Measurements from ENCODE around the gene ATG7.

ATG7 gene

GRCh38 chr3:11554666-11555065, 282.5 kb downstream of the ATG7 start:
- DNase-seq (ENCODE audit: low read depth in 2 of 2), result no peak

GRCh38 chr3:11555211-11555782, 283.1 kb downstream of the ATG7 start:
- DNase-seq (ENCODE audit: low read depth in 2 of 2), result no peak

DNA sequence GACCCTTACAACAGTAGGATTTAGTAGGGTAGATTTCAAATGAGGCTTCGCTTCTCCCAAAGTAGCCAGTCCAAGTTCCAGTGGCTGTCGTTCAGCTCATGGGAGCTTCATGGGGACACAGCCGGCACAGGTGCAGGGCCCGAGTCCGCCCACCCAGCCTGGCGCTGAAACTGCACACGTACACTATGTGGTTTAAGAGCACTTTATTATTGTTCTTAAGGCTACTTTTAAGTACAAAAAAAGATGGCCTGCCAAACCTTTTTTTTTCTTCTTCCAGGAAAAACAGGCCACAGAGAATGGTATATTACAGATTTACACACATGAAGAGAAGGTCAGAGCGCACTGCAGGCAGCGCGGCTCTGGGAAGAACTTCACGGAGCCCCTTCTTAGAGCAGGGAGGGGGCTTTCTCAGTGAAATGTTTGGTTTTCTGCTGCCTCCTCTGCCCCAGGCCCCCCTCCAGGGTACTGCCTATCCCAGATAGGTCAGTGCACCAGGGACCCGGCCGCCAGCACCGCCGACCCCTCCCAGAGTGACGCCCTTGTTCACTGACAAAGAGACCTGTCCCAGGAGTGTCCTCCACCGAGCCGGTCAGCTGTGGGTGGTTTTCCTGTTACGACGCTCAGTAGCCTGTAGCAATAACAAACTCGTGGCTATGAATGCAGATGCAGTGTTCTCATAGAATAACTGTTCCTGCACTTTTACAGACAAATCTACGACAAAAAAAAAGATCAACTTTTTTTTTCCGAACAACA, 283.9 kb downstream of the ATG7 start:
- DNase-seq (ENCODE audit: low read depth in 2 of 2), result no peak

DNA sequence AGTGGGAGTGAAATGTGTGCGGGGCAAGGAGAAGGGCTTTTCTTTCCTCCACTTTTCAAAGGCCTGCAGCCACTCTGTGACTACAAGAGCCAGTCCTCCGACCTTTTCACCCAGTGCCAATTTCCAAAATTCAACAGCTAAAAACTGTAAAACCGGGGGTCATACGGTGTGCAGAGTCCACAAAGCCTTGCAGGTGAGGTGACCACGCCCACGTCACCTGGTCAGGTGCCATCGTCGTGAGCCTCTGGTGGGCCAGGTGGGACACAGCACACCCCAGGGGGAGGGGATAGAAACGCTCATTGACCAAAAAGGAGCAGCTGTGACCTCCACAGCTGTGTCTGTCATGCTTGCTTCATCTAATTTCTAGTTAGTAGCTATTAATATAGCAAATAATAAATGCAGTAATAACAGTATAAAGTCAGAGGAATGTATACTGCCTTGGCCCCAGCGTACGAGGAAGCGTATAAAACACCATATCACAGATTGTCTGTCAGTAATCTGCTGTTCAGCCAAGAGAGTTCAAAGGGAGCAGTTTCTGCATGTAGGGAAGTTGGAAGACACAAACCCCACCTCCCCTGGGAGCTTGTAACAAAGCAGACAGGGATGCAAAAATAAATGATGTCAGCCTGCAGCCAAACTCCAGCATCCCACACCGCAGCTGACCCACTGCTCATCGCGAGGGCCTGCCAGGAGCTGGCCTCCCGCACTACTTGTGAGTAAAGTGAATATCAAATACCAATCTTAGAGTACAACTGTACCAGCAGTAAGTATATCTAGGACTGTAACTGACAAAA, 284.9 kb downstream of the ATG7 start:
- no peak for DNase-seq (ENCODE audit: low read depth in 2 of 2)

DNA sequence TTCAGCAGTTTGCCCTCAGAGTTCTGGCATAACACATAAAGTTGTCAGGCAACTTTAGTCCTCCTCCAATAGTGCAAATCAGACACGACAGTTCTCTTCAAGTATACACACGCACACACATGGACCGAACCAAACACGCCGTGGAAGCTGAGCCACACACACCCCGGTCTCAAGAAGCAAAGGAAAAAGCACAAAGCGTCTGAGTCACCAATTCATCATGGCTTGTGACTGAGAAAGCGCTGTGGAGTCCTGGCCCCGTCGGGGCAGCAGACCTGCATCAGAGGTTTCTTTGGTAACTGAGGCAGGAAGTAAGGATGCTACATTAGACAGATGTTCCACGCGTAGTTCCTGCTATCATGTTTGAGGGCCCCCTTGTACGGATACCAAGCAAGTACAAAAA, 285.8 kb downstream of the ATG7 start:
- peak in 1 of 2 donors; percentile 4 for DNase-seq (ENCODE audit: low read depth in 2 of 2)

GRCh38 chr3:11558411-11558903, 286.3 kb downstream of the ATG7 start:
- DNase-seq (ENCODE audit: low read depth in 2 of 2), result no peak

- no peak for DNase-seq (ENCODE audit: low read depth in 2 of 2)
Measured at GRCh38 chr3:11558918-11559815, 287.0 kb downstream of the ATG7 start.

DNA sequence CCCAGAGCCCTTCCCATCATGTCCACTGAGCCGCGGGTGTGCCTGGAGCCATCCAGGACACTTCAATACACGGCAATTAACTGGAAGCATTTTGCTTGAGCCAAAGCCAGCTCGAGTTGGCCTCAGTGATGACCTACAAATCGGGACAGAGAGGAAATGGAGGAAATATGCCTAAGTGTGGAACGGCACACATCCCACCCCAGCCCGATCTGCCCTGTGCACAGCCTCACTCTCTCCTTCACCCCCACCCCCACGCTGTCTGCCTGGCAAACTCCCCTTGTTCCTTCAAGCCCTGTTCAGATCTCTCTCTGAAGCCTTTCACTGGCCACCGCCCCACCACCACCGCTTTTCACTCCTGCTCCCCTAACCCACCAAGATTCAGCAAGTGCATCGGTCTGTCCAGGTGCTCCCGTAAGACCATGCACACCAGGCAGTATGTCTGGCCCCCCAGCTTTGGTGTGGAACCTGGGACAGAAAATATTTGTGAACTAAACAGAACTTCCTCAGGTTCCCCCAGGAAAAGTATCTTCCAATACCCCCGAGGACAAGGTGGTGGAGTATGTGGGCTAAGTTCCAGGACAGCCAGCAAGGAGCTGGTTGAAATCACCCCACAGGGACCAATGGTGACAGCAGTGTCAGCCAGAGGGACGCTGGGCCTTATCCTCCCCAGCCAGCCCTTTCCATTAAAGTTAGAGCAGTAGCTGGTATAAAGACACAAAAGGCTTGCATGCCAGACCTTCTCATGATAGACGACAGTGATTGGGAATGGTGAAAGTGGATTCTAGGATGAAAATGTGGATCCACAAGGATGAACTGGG, 287.8 kb downstream of the ATG7 start:
- DNase-seq (ENCODE audit: low read depth in 2 of 2), result no peak

GRCh38 chr3:11560746-11561145, 288.5 kb downstream of the ATG7 start:
- no peak for DNase-seq (ENCODE audit: low read depth in 2 of 2)

GRCh38 chr3:11562277-11562881, 290.2 kb downstream of the ATG7 start:
- DNase-seq (ENCODE audit: low read depth in 2 of 2), result no peak

- no peak for DNase-seq (ENCODE audit: low read depth in 2 of 2)
Measured at GRCh38 chr3:11563159-11563864, 291.1 kb downstream of the ATG7 start.

- no peak for DNase-seq (ENCODE audit: low read depth in 2 of 2)
Measured at GRCh38 chr3:11563865-11564185, 291.6 kb downstream of the ATG7 start.

DNA sequence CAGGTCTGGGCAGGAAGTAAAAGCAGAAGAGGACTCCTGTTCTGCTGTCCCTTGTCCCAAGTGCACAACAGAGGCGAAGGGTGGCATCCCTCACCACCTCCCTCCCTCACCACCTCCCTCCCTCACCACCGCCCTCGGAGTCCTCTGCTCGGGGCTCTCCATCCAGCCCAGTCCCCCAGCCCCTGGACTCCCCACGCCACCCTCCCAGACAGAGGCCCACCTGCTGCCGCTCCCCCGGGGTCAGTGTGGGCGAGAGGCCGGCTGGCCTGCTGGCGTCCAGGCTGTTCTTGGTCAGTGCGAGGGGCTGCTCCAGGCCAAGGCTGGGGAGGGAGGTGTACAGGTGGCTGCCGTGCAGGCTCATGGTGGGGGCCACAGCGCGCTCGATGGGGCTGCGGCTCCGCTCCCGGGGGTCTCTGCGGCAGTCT, 292.4 kb downstream of the ATG7 start:
- DNase-seq (ENCODE audit: low read depth in 2 of 2), result no peak

DNA sequence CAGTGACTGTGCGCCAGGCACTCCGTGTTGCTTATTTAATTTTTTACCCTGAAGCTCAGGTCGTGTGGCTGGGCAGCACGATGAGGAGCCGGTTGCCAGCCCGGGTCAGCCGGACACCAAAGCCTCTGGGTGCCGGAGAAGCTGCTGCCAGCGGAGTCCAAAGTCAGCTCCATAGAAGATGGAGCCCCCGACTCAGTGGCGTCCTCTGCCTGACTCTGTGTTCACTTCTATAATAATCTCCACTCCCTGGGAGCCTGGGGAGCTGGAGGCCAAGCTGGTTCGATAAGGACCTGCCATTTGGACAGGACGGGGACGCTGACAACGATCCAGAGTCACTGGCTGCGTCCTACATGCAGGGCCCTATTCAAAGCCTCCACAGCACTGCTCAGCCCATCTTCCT, 292.9 kb downstream of the ATG7 start:
- no peak for DNase-seq (ENCODE audit: low read depth in 2 of 2)

- DNase-seq (ENCODE audit: low read depth in 2 of 2), result no peak
Measured at GRCh38 chr3:11565492-11565891, 293.3 kb downstream of the ATG7 start.

GRCh38 chr3:11565932-11566331, 293.7 kb downstream of the ATG7 start:
- DNase-seq (ENCODE audit: low read depth in 2 of 2), result no peak

DNA sequence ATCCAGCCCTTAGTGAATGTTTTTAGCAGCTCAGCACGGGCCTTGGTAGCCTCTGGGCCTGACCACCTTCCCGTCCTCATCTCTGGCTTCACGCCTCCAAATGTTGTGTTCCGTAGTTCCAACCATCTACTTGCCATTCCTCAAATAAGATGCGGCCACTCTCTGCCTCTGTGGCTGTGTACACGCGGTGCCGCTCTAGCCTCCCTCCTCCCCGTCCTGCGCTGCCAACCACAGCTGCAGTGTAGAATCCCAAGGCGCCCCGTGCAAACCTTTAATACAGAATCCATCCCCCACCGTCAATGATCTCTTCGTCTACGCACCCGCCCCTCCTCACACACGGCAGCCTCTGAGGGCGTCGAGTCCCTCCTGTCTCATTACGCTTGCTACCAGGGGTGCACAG, 294.3 kb downstream of the ATG7 start:
- no peak for DNase-seq (ENCODE audit: low read depth in 2 of 2)

DNA sequence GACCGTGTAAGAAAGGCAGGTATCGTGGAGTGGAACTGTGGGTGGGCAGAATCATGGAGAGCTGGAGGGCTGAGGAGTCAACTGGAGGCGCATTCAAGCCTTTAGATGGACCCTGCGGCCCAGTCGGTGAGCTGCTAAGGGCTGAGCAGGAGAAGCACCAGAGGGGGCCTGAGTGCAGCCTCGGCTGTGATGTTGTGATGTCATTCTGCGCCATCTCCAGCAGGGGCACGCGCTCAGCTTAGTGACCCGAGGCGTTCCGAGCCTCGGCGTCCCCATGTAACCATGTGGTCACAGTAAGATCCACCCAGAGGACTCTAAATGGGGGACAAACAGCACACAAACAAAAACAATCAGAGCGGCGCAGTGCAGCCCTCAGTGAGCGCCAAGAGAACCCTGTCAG, 294.7 kb downstream of the ATG7 start:
- no peak for DNase-seq (ENCODE audit: low read depth in 2 of 2)

DNA sequence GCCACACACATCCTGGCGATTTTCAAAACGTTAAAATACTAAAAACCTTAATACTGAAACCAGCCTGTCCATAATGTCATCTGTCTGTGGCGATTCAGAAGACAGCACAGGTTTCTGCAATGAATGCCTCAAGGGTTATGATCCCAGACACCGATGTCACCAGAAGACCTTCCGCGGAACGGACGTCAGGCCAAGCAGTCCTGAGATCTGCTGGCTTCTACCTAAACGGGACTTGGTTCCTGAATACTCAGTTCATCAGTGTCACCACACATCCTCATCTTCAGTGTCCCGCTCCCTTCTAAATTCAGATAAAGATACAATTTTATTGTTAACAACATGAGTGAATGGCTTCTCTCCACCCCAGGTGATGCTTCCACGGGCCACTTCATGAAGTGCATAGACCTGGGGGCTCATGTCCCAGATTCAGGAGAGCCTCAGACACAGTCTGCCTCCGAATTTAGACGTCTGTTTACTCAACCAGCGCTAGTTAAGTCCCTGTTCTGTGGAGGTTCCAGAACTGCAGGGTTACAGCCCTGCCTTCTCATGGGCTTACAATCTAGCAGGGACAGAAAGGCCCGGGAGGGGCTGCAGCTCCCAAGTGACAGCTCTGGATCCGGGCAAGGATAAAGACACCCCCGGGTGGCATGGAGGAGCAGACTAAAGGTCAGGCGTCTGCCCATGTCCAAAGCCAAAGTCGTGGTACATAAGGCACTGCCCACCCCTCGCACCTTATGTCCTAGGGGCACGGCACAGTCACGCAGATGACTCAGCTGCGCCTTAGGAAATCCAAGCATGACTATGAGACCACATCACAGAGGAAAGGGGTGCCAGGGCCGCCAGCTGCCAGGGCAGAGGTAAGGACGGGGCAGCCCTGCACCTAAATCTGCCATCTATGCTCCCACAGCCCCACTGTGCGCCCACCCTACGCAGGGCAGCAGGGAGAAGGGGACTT, 295.6 kb downstream of the ATG7 start:
- DNase-seq (ENCODE audit: low read depth in 2 of 2), result no peak

Data from stimulated activated CD8-positive, alpha-beta memory T cell treated with anti-CD3 and anti-CD28 coated beads, Interleukin-2, amount 100 ng/mL, for 48 hours (primary cell).